ENCODE results near the gene EML6.

EML6 gene

DNA sequence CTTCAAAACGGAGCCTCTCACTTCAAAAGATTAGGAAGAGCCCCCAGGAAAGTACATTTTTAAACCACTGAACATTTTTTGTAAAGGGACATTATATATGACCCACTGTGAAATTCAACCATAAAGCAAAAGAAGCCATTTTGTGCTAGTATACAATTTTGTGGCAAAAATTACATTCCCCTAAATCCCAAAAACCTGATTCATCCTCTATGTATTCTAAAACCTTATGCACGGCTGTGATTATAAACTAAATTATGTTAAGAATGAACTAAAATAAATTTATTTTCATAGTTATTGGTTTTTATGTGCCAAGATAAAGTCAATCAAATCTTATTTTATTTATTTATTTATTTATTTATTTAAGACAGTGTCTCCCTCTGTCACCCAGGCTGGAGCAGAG lies 278.3 kb downstream of the EML6 start:
- no peaks in the 10 kb centered on the region for H3K9me3 ChIP-seq (ENCODE audit: severe bottlenecking)
- no peak overlapping the region for H3K27ac ChIP-seq

GRCh38 chr2:55003706-55004639 lies 280.5 kb downstream of the EML6 start:
- Histone ChIP-seq H3K27ac (no peak overlapping the region), H3K4me3 (ENCODE audit: low read depth, low read length) (no peak overlapping the region), H3K36me3 (no peaks in the 10 kb centered on the region), H3K27me3 (ENCODE audit: insufficient read depth, low read depth, severe bottlenecking) (no peaks in the 10 kb centered on the region), H3K9me3 (ENCODE audit: severe bottlenecking) (no peaks in the 10 kb centered on the region)
- TF ChIP-seq, protein P1, sequence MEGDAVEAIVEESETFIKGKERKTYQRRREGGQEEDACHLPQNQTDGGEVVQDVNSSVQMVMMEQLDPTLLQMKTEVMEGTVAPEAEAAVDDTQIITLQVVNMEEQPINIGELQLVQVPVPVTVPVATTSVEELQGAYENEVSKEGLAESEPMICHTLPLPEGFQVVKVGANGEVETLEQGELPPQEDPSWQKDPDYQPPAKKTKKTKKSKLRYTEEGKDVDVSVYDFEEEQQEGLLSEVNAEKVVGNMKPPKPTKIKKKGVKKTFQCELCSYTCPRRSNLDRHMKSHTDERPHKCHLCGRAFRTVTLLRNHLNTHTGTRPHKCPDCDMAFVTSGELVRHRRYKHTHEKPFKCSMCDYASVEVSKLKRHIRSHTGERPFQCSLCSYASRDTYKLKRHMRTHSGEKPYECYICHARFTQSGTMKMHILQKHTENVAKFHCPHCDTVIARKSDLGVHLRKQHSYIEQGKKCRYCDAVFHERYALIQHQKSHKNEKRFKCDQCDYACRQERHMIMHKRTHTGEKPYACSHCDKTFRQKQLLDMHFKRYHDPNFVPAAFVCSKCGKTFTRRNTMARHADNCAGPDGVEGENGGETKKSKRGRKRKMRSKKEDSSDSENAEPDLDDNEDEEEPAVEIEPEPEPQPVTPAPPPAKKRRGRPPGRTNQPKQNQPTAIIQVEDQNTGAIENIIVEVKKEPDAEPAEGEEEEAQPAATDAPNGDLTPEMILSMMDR (IDR thresholded peaks at IDR 0.05; ENCODE audit: low read depth, low read length): no peak
- DNase-seq: no peak

More for the DNA sequence above, 278.3 kb downstream of the EML6 start:
- no peaks in the 10 kb centered on the region; the same call in none of the 2 replicates for H3K36me3 ChIP-seq
- H3K4me3 ChIP-seq (ENCODE audit: low read depth, low read length): no peak overlapping the region
- TF ChIP-seq, protein P1 (IDR thresholded peaks at IDR 0.05; ENCODE audit: low read depth, low read length): no peak
- DNase-seq: no peak
- no peaks in the 10 kb centered on the region for H3K27me3 ChIP-seq (ENCODE audit: insufficient read depth, low read depth, severe bottlenecking)

- Histone ChIP-seq H3K9me3 (ENCODE audit: severe bottlenecking) (no peaks in the 10 kb centered on the region), H3K27ac (no peak overlapping the region), H3K4me3 (ENCODE audit: low read depth, low read length) (no peak overlapping the region), H3K27me3 (ENCODE audit: insufficient read depth, low read depth, severe bottlenecking) (no peaks in the 10 kb centered on the region), H3K36me3 (no peaks in the 10 kb centered on the region; the same call in 1 of the 2 replicates)
- TF ChIP-seq, protein P1 (IDR thresholded peaks at IDR 0.05; ENCODE audit: low read depth, low read length): no peak
- no peak for DNase-seq
These were observed 282.8 kb downstream of the EML6 start for GRCh38 chr2:55006306-55006705.

DNA sequence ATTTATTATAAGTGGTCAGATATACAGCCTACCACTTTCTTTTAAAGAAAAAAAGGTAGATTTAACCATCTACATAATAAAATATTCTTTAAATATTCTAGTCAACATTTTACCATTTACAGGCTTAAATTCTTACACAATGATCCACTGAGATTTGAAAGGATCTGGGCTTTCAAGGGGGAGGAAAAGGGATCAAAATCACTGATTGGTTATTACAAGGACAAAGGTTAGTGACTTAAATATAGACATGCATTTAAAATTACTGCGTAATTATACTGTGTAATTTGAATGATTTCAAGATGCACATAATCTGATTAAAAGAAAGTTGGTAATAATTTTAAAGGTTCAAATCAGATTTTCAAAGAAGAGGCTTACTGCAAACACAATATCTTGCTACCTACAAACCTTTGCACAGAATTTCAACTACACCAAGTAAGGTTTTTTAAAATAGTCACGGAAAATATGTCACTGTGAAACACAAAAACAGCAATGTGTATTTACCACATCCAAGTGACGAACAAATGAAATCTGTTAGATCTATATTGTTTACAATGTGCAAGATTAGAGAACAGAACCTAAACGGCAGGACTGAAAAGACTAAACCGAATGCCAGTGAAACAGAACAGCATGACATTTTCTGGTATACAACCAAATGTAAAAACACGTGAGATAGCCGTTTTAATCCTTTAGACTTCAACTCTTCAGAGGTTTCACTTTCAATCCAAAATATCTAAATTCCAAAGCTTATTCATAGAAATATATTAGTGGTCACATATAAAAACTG lies 286.0 kb downstream of the EML6 start:
- TF ChIP-seq, protein P1 (IDR thresholded peaks at IDR 0.05; ENCODE audit: low read depth, low read length): no peak
- no peak overlapping the region for H3K27ac ChIP-seq
- H3K4me3 ChIP-seq (ENCODE audit: low read depth, low read length): no peak overlapping the region
- no peak for DNase-seq
- no peaks in the 10 kb centered on the region for H3K9me3 ChIP-seq (ENCODE audit: severe bottlenecking)
- H3K27me3 ChIP-seq (ENCODE audit: insufficient read depth, low read depth, severe bottlenecking): no peaks in the 10 kb centered on the region
- H3K36me3 ChIP-seq: no peaks in the 10 kb centered on the region; the same call in 1 of the 2 replicates

GRCh38 chr2:55010149-55010591 lies 286.7 kb downstream of the EML6 start:
- peak; percentile 43 for DNase-seq
- TF ChIP-seq, protein P1 (IDR thresholded peaks at IDR 0.05; ENCODE audit: low read depth, low read length): no peak
- H3K27ac ChIP-seq: no peak overlapping the region
- H3K36me3 ChIP-seq: no peaks in the 10 kb centered on the region; the same call in 1 of the 2 replicates
- H3K4me3 ChIP-seq (ENCODE audit: low read depth, low read length): no peak overlapping the region
- H3K27me3 ChIP-seq (ENCODE audit: insufficient read depth, low read depth, severe bottlenecking): no peaks in the 10 kb centered on the region
- H3K9me3 ChIP-seq (ENCODE audit: severe bottlenecking): no peaks in the 10 kb centered on the region
